K562 (cell line): ENCODE data around the gene BRD4. TPM values are rescaled to one million over a fixed set of nuclear protein-coding genes. Genes with fewer than 3 reads are reported as not detected.

Experiments used
- CHD4 ChIP-seq: fragments of 200-600 bp; sonication (generic); IDR thresholded peaks from 3 replicates; pipeline ENCODE4 v1.6.1; 2012; ENCODE audit warnings: low read depth, mild to moderate bottlenecking, mixed read lengths, low read length, inconsistent platforms; ENCODE audit not compliant: insufficient read depth, insufficient replicate concordance, poor library complexity, severe bottlenecking
- RBM25 ChIP-seq: fragments of 200-400 bp; formaldehyde crosslinking; IDR thresholded peaks from 2 replicates; pipeline ENCODE4 v1.6.1; 2018; ENCODE audit warnings: low read length, low read depth, moderate library complexity; ENCODE audit not compliant: severe bottlenecking
- TBP ChIP-seq: optimal IDR thresholded peaks from 2 replicates; pipeline ENCODE3; 2011; ENCODE audit warnings: low read depth, low read length, improper control_type of control experiment
- ZNF217 ChIP-seq: sonication (generic); formaldehyde crosslinking; IDR thresholded peaks from 2 replicates; pipeline ENCODE4 v1.8.0; 2022; ENCODE audit warnings: mild to moderate bottlenecking, missing genetic modification reagents
- ZNF507 ChIP-seq: conservative IDR thresholded peaks from 2 replicates; pipeline ENCODE4 v1.6.1; 2017; ENCODE audit warnings: missing genetic modification characterization, missing compliant biosample characterization
- polyA plus RNA-seq, 8 experiments: library from polyadenylated mRNA; depleted of rRNA in 4 of 8; stranded (reverse) in 5 of 8; unstranded in 3 of 8; fragments of >200 nt; fragmentation: Nextera tagmentation in 2 of 8; fragmentation: Illumina TruSeq in 1 of 8; extraction: Ambion mirVana in 2 of 8; extraction: Trizol in 1 of 8; gene quantifications; 2 replicates each; pipeline versions ENCODE4 v1.2.1 to v1.2.3, GENCODE V29; 2011 to 2014; ENCODE audit warnings: inconsistent platforms in 1 of 8, missing spikeins in 1 of 8
- total RNA-seq, 7 experiments: library from RNA; depleted of rRNA in 6 of 7; stranded (reverse); fragments of >200 nt in 6 of 7; fragmentation: Illumina TruSeq in 2 of 7; extraction: Trizol in 2 of 7; gene quantifications; 2 replicates each; pipeline versions ENCODE4 v1.2.1 to v1.2.3, GENCODE V29; 2011 to 2021; ENCODE audit warnings: low replicate concordance in 1 of 7
- TF ChIP-seq, protein P1 (sequence below), 3 experiments: IDR thresholded peaks in 2 of 3; conservative IDR thresholded peaks in 1 of 3; 2 replicates each; pipeline ENCODE4 v1.5.1; 2011 to 2012; ENCODE audit warnings: low read length in 3 of 3, mild to moderate bottlenecking in 3 of 3, control low read depth in 2 of 3, improper control_type of control experiment in 1 of 3, inconsistent platforms in 1 of 3, low read depth in 1 of 3, mixed read lengths in 1 of 3, moderate library complexity in 1 of 3; ENCODE audit not compliant: insufficient read depth in 2 of 3
- TF ChIP-seq, protein P2 (sequence below): fragments of 450-650 bp; IDR thresholded peaks from 2 replicates; pipeline ENCODE4 v1.6.1; 2016; ENCODE audit warnings: mild to moderate bottlenecking, moderate library complexity

The BRD4 gene
- total and polyA plus RNA-seq, 9 of the 15 experiments (the other 6 are each of a cell fraction or from before 2014, with no cell fraction given): 1.8 to 105 (median 15.6) TPM

DNA sequence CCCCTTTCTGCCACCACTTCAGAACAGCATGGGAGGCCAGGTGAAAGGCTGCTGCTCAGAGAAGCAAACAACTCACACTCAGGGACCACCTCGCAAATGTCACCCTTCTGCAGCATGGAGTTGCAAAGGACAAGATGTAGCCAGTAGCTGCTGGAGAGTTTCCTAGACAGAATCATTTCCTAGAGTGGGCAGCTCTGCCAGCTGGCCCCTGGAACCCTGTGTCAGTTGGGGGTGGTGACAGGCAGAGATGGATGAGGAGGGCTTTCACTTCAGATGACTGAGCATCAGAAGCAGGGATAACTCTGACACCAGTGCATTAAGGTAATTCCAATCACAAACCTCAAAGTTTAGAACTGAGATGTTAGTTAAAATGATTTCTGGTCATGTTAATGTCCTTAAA is 65.7 kb downstream of the BRD4 start (continued):
- TF ChIP-seq, protein P1, sequence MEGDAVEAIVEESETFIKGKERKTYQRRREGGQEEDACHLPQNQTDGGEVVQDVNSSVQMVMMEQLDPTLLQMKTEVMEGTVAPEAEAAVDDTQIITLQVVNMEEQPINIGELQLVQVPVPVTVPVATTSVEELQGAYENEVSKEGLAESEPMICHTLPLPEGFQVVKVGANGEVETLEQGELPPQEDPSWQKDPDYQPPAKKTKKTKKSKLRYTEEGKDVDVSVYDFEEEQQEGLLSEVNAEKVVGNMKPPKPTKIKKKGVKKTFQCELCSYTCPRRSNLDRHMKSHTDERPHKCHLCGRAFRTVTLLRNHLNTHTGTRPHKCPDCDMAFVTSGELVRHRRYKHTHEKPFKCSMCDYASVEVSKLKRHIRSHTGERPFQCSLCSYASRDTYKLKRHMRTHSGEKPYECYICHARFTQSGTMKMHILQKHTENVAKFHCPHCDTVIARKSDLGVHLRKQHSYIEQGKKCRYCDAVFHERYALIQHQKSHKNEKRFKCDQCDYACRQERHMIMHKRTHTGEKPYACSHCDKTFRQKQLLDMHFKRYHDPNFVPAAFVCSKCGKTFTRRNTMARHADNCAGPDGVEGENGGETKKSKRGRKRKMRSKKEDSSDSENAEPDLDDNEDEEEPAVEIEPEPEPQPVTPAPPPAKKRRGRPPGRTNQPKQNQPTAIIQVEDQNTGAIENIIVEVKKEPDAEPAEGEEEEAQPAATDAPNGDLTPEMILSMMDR (IDR thresholded peaks at IDR 0.05 in 2 of 3, conservative IDR thresholded peaks at IDR 0.05 in 1 of 3; ENCODE audit: insufficient read depth in 2 of 3, low read depth in 1 of 3, low read length in 3 of 3): no peak
- TF ChIP-seq TBP (no peak), ZNF217 (no peak), ZNF507 (tag) (no peak), CHD4 (no peak), RBM25 (no peak)
- TF ChIP-seq, protein P2, sequence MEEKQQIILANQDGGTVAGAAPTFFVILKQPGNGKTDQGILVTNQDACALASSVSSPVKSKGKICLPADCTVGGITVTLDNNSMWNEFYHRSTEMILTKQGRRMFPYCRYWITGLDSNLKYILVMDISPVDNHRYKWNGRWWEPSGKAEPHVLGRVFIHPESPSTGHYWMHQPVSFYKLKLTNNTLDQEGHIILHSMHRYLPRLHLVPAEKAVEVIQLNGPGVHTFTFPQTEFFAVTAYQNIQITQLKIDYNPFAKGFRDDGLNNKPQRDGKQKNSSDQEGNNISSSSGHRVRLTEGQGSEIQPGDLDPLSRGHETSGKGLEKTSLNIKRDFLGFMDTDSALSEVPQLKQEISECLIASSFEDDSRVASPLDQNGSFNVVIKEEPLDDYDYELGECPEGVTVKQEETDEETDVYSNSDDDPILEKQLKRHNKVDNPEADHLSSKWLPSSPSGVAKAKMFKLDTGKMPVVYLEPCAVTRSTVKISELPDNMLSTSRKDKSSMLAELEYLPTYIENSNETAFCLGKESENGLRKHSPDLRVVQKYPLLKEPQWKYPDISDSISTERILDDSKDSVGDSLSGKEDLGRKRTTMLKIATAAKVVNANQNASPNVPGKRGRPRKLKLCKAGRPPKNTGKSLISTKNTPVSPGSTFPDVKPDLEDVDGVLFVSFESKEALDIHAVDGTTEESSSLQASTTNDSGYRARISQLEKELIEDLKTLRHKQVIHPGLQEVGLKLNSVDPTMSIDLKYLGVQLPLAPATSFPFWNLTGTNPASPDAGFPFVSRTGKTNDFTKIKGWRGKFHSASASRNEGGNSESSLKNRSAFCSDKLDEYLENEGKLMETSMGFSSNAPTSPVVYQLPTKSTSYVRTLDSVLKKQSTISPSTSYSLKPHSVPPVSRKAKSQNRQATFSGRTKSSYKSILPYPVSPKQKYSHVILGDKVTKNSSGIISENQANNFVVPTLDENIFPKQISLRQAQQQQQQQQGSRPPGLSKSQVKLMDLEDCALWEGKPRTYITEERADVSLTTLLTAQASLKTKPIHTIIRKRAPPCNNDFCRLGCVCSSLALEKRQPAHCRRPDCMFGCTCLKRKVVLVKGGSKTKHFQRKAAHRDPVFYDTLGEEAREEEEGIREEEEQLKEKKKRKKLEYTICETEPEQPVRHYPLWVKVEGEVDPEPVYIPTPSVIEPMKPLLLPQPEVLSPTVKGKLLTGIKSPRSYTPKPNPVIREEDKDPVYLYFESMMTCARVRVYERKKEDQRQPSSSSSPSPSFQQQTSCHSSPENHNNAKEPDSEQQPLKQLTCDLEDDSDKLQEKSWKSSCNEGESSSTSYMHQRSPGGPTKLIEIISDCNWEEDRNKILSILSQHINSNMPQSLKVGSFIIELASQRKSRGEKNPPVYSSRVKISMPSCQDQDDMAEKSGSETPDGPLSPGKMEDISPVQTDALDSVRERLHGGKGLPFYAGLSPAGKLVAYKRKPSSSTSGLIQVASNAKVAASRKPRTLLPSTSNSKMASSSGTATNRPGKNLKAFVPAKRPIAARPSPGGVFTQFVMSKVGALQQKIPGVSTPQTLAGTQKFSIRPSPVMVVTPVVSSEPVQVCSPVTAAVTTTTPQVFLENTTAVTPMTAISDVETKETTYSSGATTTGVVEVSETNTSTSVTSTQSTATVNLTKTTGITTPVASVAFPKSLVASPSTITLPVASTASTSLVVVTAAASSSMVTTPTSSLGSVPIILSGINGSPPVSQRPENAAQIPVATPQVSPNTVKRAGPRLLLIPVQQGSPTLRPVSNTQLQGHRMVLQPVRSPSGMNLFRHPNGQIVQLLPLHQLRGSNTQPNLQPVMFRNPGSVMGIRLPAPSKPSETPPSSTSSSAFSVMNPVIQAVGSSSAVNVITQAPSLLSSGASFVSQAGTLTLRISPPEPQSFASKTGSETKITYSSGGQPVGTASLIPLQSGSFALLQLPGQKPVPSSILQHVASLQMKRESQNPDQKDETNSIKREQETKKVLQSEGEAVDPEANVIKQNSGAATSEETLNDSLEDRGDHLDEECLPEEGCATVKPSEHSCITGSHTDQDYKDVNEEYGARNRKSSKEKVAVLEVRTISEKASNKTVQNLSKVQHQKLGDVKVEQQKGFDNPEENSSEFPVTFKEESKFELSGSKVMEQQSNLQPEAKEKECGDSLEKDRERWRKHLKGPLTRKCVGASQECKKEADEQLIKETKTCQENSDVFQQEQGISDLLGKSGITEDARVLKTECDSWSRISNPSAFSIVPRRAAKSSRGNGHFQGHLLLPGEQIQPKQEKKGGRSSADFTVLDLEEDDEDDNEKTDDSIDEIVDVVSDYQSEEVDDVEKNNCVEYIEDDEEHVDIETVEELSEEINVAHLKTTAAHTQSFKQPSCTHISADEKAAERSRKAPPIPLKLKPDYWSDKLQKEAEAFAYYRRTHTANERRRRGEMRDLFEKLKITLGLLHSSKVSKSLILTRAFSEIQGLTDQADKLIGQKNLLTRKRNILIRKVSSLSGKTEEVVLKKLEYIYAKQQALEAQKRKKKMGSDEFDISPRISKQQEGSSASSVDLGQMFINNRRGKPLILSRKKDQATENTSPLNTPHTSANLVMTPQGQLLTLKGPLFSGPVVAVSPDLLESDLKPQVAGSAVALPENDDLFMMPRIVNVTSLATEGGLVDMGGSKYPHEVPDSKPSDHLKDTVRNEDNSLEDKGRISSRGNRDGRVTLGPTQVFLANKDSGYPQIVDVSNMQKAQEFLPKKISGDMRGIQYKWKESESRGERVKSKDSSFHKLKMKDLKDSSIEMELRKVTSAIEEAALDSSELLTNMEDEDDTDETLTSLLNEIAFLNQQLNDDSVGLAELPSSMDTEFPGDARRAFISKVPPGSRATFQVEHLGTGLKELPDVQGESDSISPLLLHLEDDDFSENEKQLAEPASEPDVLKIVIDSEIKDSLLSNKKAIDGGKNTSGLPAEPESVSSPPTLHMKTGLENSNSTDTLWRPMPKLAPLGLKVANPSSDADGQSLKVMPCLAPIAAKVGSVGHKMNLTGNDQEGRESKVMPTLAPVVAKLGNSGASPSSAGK: no peak
- TF ChIP-seq, all 486 proteins: peak for 0
